WERI-Rb-1 (cell line): ENCODE results near the gene MAP3K2.

ENCODE experiments used
- DNase-seq: peaks from one replicate; pipeline ENCODE4 v3.0.0-alpha.2; 2020
- H3K27ac ChIP-seq: fragments of 250-450 bp; sonication (Bioruptor Pico); 2 replicates; pipeline ENCODE4 v1.5.1; 2020; ENCODE audit warnings: mild to moderate bottlenecking, moderate library complexity
- H3K27me3 ChIP-seq: fragments of 250-450 bp; sonication (Bioruptor Pico); 2 replicates; pipeline ENCODE4 v1.5.1; 2021; ENCODE audit warnings: mild to moderate bottlenecking, low read depth, moderate library complexity; ENCODE audit not compliant: insufficient read depth, severe bottlenecking
- H3K36me3 ChIP-seq: fragments of 250-450 bp; sonication (Bioruptor Pico); 2 replicates; pipeline ENCODE4 v1.5.1; 2020; ENCODE audit warnings: mild to moderate bottlenecking, moderate library complexity
- H3K4me3 ChIP-seq: 2 replicates; pipeline ENCODE4 v1.5.1; 2011; ENCODE audit warnings: low read depth, mild to moderate bottlenecking, control low read depth, low read length
- H3K9me3 ChIP-seq: fragments of 250-450 bp; sonication (Bioruptor Pico); 2 replicates; pipeline ENCODE4 v1.5.1; 2021; ENCODE audit warnings: mild to moderate bottlenecking, moderate library complexity; ENCODE audit not compliant: severe bottlenecking
- CTCF ChIP-seq: IDR thresholded peaks from 2 replicates; pipeline ENCODE4 v1.5.1; 2011; ENCODE audit warnings: low read depth, mild to moderate bottlenecking, control low read depth, inconsistent platforms, low read length

Gene MAP3K2, protein sequence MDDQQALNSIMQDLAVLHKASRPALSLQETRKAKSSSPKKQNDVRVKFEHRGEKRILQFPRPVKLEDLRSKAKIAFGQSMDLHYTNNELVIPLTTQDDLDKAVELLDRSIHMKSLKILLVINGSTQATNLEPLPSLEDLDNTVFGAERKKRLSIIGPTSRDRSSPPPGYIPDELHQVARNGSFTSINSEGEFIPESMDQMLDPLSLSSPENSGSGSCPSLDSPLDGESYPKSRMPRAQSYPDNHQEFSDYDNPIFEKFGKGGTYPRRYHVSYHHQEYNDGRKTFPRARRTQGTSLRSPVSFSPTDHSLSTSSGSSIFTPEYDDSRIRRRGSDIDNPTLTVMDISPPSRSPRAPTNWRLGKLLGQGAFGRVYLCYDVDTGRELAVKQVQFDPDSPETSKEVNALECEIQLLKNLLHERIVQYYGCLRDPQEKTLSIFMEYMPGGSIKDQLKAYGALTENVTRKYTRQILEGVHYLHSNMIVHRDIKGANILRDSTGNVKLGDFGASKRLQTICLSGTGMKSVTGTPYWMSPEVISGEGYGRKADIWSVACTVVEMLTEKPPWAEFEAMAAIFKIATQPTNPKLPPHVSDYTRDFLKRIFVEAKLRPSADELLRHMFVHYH

DNA sequence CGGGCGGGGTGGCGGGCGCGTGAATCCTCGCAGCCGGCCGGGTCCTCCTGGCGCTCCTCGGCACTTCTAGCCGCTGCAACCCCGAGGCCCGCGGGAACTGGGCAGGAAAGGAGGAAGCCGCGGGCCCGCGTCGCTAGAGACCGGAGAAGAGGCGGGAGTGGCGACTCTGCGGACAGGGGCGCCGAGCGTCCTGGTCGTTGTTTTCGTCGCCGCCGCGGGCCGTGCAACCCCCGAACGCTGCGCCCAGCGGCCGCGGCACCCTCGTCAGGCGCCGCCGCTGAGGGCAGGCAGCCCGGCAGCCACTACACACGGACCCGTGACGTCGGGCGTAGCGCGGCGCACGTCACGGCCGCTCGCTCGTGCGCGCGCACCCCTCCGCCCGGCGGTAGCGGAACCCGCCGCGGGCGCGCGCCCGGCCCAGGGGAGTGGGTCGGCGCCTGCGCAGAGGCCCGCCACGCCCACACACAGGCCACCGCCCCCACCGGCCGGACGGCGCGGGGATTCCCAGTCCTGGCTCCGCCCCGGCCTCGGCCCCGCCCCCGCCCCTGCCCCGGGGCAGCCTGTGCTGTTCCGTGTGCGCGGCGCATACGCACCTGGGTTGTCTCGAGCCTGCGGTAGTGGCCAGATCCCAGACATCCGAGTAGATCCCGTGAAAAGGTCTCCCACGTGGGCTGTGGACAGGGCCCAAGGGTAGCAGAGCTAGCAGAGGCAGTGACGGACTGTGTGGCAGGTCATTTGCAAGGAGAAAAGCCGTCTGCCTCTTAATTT is at the start of gene MAP3K2:
Gene MAP3K2, minus strand, starts transcription at position 321 of the 768 bp plus-strand sequence. CDS start 44,846 bp downstream, outside the sequence.
- DNase-seq = peak; percentile 91
- Histone ChIP-seq H3K4me3 (peak within 1 kb of the TSS; percentile 68), H3K36me3 (peaks cover 3% of the 10 kb centered on the region), H3K27me3 (no peaks in the 10 kb centered on the region), H3K9me3 (no peaks in the 10 kb centered on the region), H3K27ac (peak within 1 kb of the TSS; percentile 97)
- TF ChIP-seq CTCF = no peak

- no peaks in the 10 kb centered on the region for H3K36me3 ChIP-seq
- H3K9me3 ChIP-seq = peaks cover 10% of the 10 kb centered on the region
- no peak overlapping the region for H3K4me3 ChIP-seq
- no peak for TF ChIP-seq CTCF
- no peak overlapping the region for H3K27ac ChIP-seq
- H3K27me3 ChIP-seq = no peaks in the 10 kb centered on the region
- DNase-seq = no peak
Measured at GRCh38 chr2:127437056-127437455, 49.3 kb upstream of the MAP3K2 start.

GRCh38 chr2:127434515-127434914 is 46.7 kb upstream of the MAP3K2 start:
- no peak overlapping the region for H3K27ac ChIP-seq
- H3K9me3 ChIP-seq = no peaks in the 10 kb centered on the region
- H3K27me3 ChIP-seq = no peaks in the 10 kb centered on the region
- no peak for DNase-seq
- H3K4me3 ChIP-seq = no peak overlapping the region
- TF ChIP-seq CTCF = no peak
- H3K36me3 ChIP-seq = no peaks in the 10 kb centered on the region

DNA sequence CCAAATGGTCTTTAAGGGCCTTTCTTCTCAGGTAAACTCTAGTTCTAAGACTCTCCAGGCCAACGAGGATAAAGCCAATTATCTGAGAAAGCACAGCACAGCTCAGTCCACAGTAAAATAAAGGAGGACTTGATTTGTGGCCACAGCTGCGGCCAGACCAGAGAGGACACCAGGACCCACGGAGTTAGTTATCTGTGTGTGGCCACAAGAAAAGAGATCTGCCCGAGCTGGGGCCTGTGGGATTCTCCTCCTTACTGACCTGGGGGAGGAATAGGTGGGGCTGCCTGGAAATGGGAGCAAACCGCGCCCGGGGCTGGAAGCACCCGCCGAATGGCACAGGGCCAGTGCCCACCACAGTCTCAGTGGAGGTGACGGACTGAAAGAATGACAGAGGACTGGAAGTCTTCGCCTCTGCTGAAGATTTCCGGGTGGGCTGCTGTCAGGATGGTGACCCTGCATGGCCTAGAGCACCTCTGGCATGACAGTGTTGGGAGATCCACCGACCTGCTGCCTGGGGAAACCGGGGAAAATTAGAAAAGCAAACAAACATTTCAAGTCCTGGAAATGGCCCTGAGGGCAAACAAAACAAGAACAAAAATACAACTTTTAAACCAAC is 43.7 kb upstream of the MAP3K2 start:
- Histone ChIP-seq H3K4me3 (no peak overlapping the region), H3K27me3 (no peaks in the 10 kb centered on the region), H3K9me3 (no peaks in the 10 kb centered on the region), H3K36me3 (no peaks in the 10 kb centered on the region), H3K27ac (no peak overlapping the region)
- DNase-seq = no peak
- no peak for TF ChIP-seq CTCF

DNA sequence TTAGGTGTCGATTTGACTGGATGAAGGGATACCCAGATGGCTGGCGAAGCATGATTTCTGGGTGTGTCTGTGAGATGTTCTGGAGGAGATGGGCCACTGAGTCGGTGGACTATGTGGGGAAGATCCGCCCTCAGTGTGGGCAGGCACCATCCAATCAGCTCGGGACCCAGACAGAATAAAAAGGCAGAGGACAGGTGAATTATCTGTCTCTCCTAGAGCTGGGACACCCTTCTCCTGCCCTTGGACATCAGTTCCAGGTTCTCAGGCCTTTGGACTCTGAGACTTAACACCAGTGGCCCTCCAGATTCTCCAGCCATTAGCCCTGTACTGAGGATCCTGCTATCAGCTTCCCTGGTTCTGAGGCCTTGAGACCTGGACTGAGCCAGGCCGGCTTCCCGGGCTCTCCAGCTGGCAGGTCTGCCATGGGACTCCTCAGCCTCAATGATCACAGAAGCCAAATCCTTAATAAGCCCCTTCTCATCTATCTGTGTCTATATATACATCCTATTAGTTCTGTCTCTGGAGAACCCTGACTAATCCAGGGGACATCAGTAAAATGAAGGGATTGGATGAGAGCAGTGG is 42.2 kb upstream of the MAP3K2 start:
- Histone ChIP-seq H3K27me3 (no peaks in the 10 kb centered on the region), H3K36me3 (no peaks in the 10 kb centered on the region), H3K27ac (no peak overlapping the region), H3K4me3 (no peak overlapping the region), H3K9me3 (no peaks in the 10 kb centered on the region)
- peak; percentile 64 for DNase-seq
- TF ChIP-seq CTCF = no peak
